ENCODE data around the gene MR1. TPM values are rescaled to one million over a fixed set of nuclear protein-coding genes. Genes with fewer than 3 reads are reported as not detected.

Gene MR1
- total and polyA plus RNA-seq, 9 of the 15 experiments (the other 6 are each of a cell fraction or from before 2014, with no cell fraction given) = 9.7 to 21.7 (median 15.6) TPM

DNA sequence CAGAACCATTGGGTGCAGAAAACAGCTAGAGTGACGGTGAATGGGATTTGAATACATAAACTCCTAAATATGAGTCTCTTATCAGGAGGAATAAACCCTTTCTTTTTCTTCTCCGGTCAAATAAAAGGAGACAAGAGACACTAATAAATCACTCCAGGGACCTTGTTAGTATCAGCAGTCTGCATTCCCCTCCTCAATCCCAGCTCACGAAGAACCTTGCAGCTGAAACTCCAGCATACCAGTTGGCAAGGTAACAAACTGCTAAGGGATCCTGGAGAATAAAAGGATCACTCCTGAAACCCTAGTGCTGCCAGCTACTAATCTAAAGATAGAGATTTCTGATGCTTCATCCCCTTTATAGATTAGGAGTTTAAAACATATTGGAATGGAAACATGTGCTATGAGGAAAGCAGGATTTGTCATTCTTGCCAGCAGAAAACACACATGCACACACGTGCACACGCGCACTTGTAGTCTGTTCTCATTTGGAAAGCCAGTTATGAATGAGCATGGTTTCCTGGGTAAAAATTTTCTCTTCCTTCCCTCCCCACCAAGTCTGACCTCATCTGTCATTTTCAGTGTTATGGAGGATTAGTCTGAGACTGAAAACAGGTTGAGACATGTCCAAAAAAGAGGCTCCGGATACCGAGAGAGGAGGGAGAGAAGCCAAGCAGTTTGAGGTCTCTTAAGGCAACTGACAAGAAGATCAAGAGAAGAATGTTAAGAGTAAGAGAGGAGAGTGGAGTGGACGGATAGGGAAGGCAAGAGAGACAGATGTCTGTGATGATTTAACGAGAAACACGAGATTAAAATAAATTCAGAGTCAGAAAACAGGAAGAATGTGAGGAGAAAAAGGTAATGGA lies 65.6 kb downstream of the MR1 start (continued):
- TF ChIP-seq MECOM (CRISPR knock-in tag; IDR thresholded peaks at IDR 0.05) = no peak
- TF ChIP-seq ZNF316 (IDR thresholded peaks at IDR 0.05) = no peak
- no peak for TF ChIP-seq BCL6 (CRISPR knock-in tag; IDR thresholded peaks at IDR 0.05)
- TF ChIP-seq PTTG1 (tag; IDR thresholded peaks at IDR 0.05; ENCODE audit: low read depth) = no peak
- TF ChIP-seq, protein P1, sequence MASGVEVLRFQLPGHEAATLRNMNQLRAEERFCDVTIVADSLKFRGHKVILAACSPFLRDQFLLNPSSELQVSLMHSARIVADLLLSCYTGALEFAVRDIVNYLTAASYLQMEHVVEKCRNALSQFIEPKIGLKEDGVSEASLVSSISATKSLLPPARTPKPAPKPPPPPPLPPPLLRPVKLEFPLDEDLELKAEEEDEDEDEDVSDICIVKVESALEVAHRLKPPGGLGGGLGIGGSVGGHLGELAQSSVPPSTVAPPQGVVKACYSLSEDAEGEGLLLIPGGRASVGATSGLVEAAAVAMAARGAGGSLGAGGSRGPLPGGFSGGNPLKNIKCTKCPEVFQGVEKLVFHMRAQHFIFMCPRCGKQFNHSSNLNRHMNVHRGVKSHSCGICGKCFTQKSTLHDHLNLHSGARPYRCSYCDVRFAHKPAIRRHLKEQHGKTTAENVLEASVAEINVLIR (CRISPR knock-in tag; IDR thresholded peaks at IDR 0.05) = no peak
- no peak for TF ChIP-seq DNMT1 (IDR thresholded peaks at IDR 0.05)
- no peak for TF ChIP-seq BDP1 (IDR thresholded peaks at IDR 0.05; ENCODE audit: insufficient read depth, insufficient read length)
- no peak for TF ChIP-seq HMG20B (CRISPR knock-in tag; IDR thresholded peaks at IDR 0.05)
- peak; percentile 29; the same call in 1 of the 2 replicates for TF ChIP-seq MTA1 (IDR thresholded peaks at IDR 0.05; ENCODE audit: borderline replicate concordance)
- peak; percentile 25 for TF ChIP-seq SMARCE1 (IDR thresholded peaks at IDR 0.05)
- TF ChIP-seq ZBED1 (IDR thresholded peaks at IDR 0.05) = no peak
- TF ChIP-seq BCOR (IDR thresholded peaks at IDR 0.05) = no peak
- TF ChIP-seq COPS2 (conservative IDR thresholded peaks at IDR 0.05) = no peak
- TF ChIP-seq ZNF766 (CRISPR knock-in tag; conservative IDR thresholded peaks at IDR 0.05) = no peak
- TF ChIP-seq ZEB2 (IDR thresholded peaks at IDR 0.05) = no peak
- no peak for TF ChIP-seq KAT8 (IDR thresholded peaks at IDR 0.05; ENCODE audit: low read depth)
- TF ChIP-seq ZNF830 (CRISPR knock-in tag; IDR thresholded peaks at IDR 0.05) = no peak
- TF ChIP-seq, protein P2, sequence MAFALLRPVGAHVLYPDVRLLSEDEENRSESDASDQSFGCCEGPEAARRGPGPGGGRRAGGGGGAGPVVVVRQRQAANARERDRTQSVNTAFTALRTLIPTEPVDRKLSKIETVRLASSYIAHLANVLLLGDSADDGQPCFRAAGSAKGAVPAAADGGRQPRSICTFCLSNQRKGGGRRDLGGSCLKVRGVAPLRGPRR (CRISPR knock-in tag; IDR thresholded peaks at IDR 0.05) = no peak
- TF ChIP-seq DMBX1 (CRISPR knock-in tag; IDR thresholded peaks at IDR 0.05; ENCODE audit: borderline replicate concordance) = no peak
- TF ChIP-seq, protein P3, sequence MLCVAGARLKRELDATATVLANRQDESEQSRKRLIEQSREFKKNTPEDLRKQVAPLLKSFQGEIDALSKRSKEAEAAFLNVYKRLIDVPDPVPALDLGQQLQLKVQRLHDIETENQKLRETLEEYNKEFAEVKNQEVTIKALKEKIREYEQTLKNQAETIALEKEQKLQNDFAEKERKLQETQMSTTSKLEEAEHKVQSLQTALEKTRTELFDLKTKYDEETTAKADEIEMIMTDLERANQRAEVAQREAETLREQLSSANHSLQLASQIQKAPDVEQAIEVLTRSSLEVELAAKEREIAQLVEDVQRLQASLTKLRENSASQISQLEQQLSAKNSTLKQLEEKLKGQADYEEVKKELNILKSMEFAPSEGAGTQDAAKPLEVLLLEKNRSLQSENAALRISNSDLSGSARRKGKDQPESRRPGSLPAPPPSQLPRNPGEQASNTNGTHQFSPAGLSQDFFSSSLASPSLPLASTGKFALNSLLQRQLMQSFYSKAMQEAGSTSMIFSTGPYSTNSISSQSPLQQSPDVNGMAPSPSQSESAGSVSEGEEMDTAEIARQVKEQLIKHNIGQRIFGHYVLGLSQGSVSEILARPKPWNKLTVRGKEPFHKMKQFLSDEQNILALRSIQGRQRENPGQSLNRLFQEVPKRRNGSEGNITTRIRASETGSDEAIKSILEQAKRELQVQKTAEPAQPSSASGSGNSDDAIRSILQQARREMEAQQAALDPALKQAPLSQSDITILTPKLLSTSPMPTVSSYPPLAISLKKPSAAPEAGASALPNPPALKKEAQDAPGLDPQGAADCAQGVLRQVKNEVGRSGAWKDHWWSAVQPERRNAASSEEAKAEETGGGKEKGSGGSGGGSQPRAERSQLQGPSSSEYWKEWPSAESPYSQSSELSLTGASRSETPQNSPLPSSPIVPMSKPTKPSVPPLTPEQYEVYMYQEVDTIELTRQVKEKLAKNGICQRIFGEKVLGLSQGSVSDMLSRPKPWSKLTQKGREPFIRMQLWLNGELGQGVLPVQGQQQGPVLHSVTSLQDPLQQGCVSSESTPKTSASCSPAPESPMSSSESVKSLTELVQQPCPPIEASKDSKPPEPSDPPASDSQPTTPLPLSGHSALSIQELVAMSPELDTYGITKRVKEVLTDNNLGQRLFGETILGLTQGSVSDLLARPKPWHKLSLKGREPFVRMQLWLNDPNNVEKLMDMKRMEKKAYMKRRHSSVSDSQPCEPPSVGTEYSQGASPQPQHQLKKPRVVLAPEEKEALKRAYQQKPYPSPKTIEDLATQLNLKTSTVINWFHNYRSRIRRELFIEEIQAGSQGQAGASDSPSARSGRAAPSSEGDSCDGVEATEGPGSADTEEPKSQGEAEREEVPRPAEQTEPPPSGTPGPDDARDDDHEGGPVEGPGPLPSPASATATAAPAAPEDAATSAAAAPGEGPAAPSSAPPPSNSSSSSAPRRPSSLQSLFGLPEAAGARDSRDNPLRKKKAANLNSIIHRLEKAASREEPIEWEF (CRISPR knock-in tag; IDR thresholded peaks at IDR 0.05) = no peak
- no peak for TF ChIP-seq SOX6 (IDR thresholded peaks at IDR 0.05)
- no peak for TF ChIP-seq ELF2 (CRISPR knock-in tag; IDR thresholded peaks at IDR 0.05)
- TF ChIP-seq NCOA6 (IDR thresholded peaks at IDR 0.05) = no peak
- TF ChIP-seq CXXC5 (CRISPR knock-in tag; IDR thresholded peaks at IDR 0.05) = no peak
